HG03457 (cell line): ENCODE data around the gene CDK11B.
"Not testable (repeated sequence)": the region's sequence is repeated elsewhere in the genome, so short reads cannot be mapped to it uniquely, and the experiment has no call there.

Experiments
- ATAC-seq: cut with Tn5 transposase; IDR thresholded peaks from one replicate; pipeline ENCODE4 v1.9.1; 2021; ENCODE audit warnings: moderate number of reproducible peaks; ENCODE audit not compliant: unreplicated experiment

The CDK11B gene

GRCh38 chr1:1658583-1659549, at the start of gene CDK11B:
Gene CDK11B (minus strand): TSS chr1:1659004. CDS start chr1:1657485, 1,519 bp downstream.
- peak; percentile 58 for ATAC-seq

GRCh38 chr1:1707897-1708296, 49.1 kb upstream of the CDK11B start:
- not testable (repeated sequence) for ATAC-seq

- ATAC-seq = not testable (repeated sequence)
Measured at GRCh38 chr1:1707241-1707640, 48.4 kb upstream of the CDK11B start.

GRCh38 chr1:1705623-1706022, 46.8 kb upstream of the CDK11B start:
- not testable (repeated sequence) for ATAC-seq

DNA sequence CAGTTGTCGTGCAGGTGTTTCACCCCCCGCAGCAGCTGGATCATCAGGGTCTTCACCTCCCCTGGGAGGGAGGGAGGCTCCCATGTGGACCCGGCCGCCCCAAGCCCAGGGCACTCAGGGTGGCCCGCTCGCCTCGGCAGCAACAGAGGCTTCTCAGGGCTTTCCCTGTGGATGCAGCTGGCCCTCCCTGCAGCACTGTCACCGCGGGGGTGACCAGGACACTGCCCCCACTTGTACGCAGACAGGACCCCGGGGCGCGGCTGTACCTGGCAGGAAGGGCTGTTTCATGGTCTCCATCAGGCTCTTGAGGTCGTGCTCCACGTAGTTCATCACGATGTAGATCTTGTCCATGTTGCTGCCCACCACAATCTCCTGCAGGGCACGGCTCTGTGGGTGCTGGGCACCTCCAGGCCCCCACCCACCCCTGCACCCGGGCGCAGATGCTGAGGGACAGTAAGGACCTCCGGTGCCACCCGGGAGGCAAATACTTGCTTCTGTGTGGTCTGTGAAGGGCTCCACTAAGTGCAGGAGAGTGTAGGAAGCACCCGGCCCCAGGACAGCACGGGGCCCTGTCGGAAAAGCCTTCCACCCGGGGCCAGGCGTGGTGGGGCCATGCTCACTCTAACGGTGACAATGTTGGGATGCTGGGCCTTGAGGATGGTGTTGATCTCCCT, 45.6 kb upstream of the CDK11B start:
- ATAC-seq = not testable (repeated sequence)

GRCh38 chr1:1703796-1704195, 45.0 kb upstream of the CDK11B start:
- no peak for ATAC-seq

- not testable (repeated sequence) for ATAC-seq
Measured at GRCh38 chr1:1702506-1702905, 43.7 kb upstream of the CDK11B start.

- not testable (repeated sequence) for ATAC-seq
Measured at GRCh38 chr1:1700557-1700956, 41.8 kb upstream of the CDK11B start.

GRCh38 chr1:1700067-1700466, 41.3 kb upstream of the CDK11B start:
- ATAC-seq = not testable (repeated sequence)

GRCh38 chr1:1699061-1699460, 40.3 kb upstream of the CDK11B start:
- not testable (repeated sequence) for ATAC-seq

- not testable (repeated sequence) for ATAC-seq
Measured at GRCh38 chr1:1697358-1698183, 38.8 kb upstream of the CDK11B start.

GRCh38 chr1:1696431-1697357, 37.9 kb upstream of the CDK11B start:
- ATAC-seq = not testable (repeated sequence)

GRCh38 chr1:1692714-1693647, 34.2 kb upstream of the CDK11B start, which contains the start of gene SLC35E2B:
Gene SLC35E2B (minus strand): TSS chr1:1692795. CDS start chr1:1676699, 16,096 bp downstream.
- ATAC-seq = peak; percentile 63

DNA sequence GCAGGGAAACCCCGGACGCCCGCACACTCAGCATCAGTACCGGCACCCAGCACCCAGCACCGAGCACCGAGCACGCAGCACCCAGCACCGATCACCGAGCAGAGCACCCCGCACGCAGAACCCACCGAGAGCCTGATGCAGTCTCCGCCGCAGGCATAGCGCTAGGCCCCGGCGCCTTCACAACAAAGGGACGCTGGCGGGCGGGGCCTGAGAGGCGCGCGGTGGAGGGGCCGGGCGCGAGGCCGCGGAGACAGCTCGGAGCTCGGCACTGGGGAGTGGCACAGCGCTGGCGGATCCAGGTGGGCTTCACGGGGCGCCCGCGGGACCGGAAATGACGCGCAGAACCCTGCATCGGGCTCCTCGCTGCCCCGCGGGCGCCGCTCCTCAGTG, 33.5 kb upstream of the CDK11B start:
- ATAC-seq = not testable (repeated sequence)

GRCh38 chr1:1691443-1691842, 32.6 kb upstream of the CDK11B start:
- not testable (repeated sequence) for ATAC-seq

DNA sequence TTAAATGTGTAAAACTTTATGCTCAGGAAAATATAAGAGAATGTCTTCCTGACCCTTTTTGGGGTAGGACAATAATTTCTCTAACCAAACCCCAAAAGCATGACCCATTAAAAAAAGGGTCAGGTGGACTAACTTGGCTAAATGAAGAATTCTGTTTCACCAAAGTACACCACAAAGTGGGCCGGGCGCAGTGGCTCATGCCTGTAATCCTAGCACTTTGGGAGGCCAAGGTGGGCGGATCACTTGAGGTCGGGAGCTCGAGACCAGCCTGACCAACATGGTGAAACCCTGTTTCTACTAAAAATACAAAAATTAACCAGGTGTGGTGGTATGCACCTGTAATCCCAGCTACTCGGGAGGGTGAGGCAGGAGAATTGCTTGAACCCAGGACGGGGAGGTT, 30.7 kb upstream of the CDK11B start:
- ATAC-seq = not testable (repeated sequence)

DNA sequence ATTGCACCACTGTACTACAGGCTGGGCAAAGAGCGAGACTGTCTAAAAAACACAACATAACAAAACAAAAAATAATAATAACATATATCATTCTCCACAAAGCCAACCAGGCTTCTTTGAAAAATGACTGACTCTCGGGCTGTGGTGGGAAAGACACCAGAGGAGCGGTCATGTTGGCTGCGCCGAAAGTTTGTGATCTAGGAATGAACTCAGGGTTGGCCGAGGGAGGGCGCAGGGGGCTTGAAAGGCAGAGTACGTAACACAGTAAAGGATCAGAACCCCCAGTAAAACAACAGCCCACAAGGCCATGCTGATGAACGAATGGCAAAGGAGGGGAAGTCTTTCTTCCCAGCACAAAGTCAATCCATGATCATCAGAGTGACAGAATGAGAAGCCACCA, 29.0 kb upstream of the CDK11B start:
- no peak for ATAC-seq

- ATAC-seq = no peak
Measured at GRCh38 chr1:1684031-1684681, 25.4 kb upstream of the CDK11B start.
